ENCODE data around the gene ATP1B2.

GRCh38 chr17:7701681-7702080 is 51.0 kb downstream of the ATP1B2 start:
- no peak for TF ChIP-seq CTCF (IDR thresholded peaks at IDR 0.05)
- TF ChIP-seq NRF1 (IDR thresholded peaks at IDR 0.05; ENCODE audit: low read depth, low read length): no peak
- no peak for TF ChIP-seq EP300 (IDR thresholded peaks at IDR 0.05; ENCODE audit: borderline replicate concordance in 1 of 2, low read depth in 1 of 2, low read length in 1 of 2)
- no peak for TF ChIP-seq POLR2AphosphoS5 (IDR thresholded peaks at IDR 0.05; ENCODE audit: low read depth, low read length)
- TF ChIP-seq JUND (IDR thresholded peaks at IDR 0.05): no peak
- no peak for TF ChIP-seq YY1 (IDR thresholded peaks at IDR 0.05; ENCODE audit: low read depth)
- TF ChIP-seq EZH2phosphoT487 (IDR thresholded peaks at IDR 0.05; ENCODE audit: borderline replicate concordance, low read depth): no peak
- no peak for TF ChIP-seq ELF1 (IDR thresholded peaks at IDR 0.05)
